GM19324 (cell line): Measurements from ENCODE around the gene SNRNP35.
"Not testable (repeated sequence)": the region's sequence is repeated elsewhere in the genome, so short reads cannot be mapped to it uniquely, and the experiment has no call there.

Source experiments
- ATAC-seq: cut with Tn5 transposase; IDR thresholded peaks from one replicate; pipeline ENCODE4 v1.9.1; 2021; ENCODE audit warnings: mild to moderate bottlenecking, moderate library complexity; ENCODE audit not compliant: unreplicated experiment, low FRiP score

Gene SNRNP35

DNA sequence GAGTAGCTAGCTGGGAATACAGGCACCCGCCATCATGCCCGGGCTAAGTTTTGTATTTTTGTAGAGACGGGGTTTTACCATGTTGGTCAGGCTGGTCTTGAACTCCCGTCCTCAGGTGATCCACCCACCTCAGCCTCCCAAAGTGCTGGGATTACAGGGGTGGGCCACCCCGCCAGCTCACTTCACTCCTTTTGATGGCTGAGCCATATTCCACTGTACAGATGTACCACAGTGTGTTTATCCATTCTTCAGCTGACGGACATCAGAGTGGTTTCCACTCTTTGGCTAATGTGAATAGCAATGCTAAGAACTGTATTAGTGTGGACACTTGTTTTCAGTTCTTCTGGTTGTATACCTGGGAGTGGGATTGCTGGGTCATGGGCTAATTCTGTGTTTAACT is 29.5 kb downstream of the SNRNP35 start:
- ATAC-seq: no peak

DNA sequence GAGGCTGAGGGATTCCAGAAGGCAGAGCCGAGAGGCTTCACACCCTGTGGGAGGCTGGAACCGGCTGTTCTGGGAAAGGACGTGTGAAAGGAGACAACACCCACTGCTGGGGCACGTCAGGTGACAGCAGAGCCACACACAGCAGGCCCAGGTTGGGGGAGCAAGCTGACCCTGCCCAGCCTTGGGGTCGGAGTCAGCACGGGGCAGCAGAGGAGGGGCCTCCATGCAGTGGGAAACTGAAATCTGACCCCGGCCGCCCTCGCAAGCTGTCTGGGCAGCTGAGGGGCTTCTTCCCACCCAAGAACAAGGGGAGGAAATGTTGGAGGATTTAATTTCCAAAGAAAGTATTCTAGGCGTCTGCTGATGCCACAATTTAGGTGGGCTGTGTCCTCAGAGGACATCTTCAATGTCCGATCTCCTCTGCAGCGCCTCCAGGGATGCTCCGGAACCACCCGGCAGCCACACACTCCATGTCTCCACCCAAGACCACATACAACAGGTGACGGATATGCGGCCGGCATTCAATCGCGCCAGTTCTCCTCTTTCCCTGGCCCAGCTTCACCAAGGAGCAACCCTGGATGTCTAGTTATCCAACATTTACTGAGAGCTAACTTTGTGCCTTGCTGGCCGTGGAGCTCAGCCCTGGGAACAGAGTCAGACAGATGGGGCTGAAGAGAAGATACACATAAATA is 30.7 kb downstream of the SNRNP35 start:
- no peak for ATAC-seq

DNA sequence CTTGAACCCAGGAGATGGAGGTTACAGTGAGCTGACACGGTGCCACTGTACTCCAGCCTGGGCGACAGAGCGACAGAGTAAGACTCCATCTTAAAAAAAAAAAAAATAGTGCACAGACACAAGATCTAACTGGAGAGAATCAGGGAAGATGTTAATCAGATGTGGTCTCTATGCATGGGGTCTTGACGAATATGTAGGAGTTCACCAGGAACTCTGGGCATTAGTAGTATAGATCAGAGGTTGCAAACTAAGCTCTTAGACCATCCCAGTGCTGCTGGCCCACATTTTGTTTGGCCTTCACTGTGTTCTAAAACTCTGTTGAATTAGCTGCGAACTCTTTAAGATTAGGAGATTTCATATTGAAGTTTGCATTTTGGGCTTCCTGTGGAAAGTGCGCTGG is 31.6 kb downstream of the SNRNP35 start:
- no peak for ATAC-seq

DNA sequence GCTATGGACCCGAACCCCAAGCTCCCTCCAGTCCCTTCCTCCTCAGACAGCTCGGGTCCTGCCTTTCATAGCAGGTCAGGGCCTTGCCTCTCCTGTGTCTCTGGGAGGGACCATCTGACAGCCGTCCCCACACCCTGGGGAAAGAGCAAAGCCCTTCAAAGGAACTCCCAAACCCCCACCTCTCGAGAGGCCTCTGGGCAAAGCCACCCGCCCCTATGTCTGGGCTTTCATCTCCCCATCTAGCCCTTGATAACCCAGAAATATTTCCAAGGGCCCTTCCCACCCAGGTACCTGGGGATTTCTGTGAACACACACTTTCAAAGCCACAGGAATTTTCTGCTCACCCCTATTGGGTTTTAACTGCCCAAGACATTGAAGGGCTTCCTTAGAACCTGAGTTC is 32.1 kb downstream of the SNRNP35 start:
- ATAC-seq: no peak

DNA sequence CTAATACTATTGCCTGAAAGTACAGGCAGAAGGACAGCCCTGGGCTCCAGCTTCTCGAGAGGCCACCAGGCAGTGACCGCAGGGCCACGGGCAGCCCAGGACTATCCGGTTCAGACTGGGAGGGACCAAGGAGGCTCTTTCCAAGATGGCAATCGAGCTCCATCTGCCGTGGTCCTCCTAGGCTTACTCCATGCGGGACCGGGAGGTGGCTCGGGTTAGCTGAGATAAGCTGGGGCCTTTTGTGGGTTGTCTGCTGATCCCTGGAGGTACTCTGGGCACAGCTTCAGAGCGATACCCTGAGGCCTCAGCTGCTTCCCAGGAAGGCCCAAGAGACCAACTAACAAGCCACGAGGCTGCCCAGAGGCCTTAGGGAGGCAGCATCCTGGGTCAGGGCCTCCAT is 33.1 kb downstream of the SNRNP35 start:
- ATAC-seq: no peak

DNA sequence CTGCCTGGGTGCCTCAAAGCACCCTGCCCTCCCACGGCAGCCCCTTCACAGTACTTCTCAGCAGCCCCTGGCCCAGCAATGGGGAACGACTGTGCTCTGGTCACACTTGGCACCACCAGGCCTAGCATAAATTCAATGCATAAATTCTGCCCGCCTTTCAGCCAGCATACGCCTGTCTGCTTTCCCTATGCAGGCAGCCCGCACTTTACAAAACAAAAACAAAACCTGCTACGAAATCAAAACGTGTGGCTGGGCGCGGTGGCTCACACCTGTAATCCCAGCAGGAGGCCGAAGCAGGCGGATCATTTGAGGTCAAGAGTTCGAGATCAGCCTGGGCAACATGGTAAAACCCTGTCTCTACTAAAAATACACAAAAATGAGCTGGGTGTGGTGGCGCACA is 33.5 kb downstream of the SNRNP35 start:
- ATAC-seq: no peak

DNA sequence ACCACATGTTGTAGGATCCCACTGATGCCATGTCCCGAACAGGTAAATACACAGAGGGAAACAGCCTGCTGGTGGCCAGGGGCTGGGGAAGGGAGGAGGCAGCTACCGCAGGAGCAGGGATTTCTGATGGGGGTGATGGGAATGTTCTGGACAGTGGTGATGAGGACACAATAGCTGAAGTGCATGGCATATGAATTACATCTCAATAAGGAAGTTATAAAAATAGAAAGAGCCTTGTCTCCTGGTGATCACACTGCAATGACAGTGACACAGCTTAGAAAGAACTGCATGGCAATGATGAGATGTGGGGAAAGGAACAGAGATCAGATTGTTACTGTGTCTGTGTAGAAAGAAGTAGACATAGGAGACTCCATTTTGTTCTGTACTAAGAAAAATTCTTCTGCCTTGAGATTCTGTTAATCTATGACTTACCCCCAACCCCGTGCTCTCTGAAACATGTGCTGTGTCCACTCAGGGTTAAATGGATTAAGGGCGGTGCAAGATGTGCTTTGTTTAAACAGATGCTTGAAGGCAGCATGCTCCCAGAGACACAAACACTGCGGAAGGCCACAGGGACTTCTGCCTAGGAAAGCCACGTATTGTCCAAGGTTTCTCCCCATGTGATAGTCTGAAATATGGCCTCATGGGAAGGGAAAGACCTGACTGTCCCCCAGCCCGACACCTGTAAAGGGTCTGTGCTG is 34.5 kb downstream of the SNRNP35 start:
- ATAC-seq: not testable (repeated sequence)

DNA sequence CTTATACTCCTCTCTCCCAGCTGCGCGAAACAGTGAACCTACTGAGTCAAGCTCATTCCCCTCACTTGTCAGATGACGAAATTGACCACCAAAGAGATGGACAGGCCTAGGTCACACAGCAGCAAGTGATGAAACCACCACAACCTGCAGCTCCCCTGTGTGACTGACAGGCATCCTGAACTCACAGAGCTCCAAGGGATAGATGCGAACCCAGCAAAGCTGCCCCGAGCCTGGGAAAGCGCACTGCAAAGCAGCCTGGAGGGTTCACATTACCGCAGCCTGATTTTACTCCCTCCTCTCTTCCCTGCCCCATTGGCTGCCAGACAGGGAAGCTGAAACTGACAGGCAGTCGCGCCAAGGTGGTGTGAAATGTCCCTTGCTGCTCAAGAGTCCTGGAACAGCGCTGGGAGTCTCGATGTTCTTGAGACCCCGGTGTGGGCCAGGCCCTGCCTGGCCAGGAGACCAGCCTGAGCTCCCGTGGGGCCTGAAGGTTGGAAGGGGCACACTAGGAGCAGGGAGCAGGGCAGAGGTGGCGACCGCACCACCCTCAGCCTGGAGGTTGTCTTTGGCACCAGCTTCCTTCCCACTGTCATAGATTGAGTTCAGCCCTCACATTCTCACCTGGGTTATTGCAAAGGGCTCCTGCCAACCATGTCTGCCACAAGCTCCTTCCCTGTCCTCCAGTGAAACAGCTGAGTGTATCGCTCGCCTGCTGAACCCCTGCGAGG is 36.3 kb downstream of the SNRNP35 start:
- ATAC-seq: no peak

DNA sequence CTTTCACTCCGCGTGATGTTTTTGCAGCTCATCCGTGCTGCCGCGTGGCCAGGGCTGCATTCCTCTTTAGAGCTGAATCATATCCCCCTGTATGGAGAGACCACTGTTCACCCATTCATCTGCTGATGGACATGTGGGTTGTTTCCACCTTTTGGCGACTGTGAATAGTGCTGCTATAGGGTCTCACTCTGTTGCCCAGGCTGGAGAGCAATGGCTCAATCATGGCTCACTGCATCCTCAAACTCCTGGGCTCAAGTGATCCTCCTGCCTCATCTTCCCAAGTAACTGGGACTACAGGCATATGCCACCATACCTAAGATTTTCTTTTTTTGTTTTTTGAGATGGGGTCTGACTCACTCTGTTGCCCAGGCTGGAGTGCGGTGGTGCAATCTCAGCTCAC is 39.1 kb downstream of the SNRNP35 start:
- no peak for ATAC-seq

DNA sequence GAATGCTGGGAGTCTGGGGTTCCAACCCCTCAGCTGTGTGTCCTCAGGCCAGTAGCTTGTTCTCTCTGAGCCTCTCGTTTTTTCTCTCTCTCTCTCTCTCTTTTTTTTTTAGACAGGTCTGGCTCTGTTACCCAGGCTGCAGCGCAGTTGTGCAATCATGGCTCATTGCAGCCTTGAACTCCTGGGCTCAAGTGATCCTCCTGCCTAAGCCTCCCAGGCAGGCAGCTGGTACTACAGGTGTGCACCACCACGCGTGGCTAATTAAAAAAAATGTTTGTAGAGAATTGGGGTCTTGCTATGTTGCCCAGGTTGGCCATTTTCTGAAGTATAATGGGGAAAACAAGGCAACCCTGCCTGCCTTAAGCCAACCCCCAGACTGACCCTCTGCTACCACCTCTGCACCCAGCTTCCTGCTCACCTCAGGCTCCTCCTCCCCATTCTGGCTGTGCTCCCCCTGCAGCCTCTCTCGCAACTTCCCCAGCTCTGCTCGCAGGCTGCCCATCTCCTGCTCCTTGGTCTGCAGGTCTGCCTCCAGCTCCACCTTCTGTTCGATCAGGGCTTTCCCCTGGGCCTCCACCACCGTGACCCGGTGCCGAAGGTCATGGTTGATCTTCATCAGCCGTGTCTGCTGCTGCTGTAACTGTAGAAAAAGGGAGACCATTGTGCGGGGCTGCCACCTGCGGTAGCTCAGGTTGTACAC is 40.3 kb downstream of the SNRNP35 start:
- no peak for ATAC-seq

DNA sequence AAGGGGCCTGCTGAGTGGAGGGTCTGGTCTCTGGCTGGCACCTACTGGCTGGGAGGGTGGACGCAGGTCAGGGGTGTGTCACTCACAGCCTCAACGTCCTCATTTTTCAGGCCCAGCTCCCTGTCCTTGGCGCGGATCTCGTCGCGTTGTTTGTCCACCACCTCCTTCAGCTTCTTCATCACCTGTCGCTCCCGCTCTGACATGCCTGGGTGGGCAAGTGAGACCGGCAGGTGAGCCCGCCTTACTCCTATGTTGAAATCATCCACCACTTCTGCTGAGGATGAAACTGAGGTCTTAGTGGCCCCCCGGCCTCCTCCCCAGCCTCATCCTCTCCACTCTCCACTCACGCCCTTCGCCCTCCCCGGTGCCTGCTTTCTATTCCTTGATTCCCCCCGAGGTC is 41.4 kb downstream of the SNRNP35 start:
- ATAC-seq: no peak

DNA sequence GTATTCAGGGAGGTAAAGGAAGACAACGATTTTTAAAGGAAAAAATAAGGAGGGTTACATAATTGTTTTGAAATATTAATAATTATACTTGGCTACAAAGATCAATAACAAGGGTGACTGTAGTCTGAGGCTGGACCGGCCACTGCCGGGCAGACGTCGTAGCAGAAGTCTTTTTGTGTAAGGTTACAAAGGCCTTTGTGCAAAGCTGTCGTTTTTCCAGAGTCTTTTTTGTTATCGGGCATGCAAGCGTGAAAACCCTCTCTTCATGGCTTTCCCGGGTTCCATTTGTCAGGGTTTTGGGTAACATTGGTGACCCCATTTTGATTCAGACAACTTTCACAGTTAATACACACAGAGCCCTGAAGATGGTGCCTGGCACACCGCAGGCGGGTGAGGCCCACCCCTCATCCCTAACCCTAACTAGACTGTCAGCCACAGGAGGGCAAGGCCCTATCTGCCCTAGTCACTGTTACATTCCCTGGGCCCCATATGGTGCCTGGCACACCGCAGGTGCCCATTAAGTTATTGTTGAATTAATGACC is 44.3 kb downstream of the SNRNP35 start:
- no peak for ATAC-seq

DNA sequence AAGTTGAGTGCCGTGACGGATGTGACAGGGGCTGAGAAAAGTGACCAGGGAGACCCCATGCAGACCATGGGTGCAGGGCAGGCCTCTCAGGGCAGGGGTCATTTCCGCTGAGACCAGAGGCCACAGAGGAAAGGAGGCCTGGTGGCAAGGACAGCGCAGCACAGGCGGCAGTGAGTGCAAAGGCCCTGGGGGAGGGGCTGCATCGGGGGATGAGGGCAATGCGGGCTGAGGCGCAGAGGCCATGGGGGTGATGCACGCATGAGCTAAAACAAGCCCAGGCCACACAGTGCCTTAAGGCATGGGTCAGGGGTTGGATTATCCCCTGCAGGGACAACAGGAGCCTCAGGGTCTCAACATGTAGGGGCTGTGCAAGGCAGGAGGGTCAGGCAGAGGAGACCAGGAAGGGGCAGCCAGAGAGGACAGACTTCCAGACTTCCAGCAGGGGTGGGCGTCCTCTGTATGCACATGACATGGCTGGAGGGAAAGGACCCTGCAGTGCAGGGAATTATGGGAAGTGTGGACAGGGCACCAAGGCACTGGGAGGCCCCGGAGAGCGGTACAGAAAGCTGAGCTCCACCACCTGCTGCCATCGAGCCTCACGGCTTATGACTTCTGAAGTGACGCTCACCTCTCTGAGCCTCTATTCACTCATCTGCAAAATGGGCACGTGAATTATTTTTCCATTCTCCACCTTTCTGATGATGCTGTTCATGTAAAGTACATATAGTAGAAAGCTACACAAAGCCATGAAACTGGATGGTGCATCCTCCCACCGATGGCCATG is 48.3 kb downstream of the SNRNP35 start:
- ATAC-seq: no peak

DNA sequence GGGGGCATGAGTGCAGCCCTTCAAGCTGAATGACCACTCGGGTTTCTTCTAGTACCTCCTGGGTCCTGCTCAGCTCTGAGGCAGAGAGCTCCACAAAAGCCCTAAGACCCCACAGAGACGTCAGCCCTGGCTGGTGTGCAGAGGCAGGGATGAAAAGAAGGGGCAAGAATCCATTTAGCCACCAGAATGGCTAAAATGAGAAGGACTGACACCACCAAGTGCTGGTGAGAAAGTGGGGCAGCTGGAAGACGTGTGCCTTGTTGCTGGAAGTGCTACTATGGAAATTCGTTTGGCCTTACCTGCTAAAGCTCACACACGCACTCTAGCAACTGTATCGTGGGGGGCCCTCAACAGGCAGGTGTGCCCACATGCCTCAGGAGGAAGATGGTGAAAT is 48.9 kb downstream of the SNRNP35 start:
- no peak for ATAC-seq

DNA sequence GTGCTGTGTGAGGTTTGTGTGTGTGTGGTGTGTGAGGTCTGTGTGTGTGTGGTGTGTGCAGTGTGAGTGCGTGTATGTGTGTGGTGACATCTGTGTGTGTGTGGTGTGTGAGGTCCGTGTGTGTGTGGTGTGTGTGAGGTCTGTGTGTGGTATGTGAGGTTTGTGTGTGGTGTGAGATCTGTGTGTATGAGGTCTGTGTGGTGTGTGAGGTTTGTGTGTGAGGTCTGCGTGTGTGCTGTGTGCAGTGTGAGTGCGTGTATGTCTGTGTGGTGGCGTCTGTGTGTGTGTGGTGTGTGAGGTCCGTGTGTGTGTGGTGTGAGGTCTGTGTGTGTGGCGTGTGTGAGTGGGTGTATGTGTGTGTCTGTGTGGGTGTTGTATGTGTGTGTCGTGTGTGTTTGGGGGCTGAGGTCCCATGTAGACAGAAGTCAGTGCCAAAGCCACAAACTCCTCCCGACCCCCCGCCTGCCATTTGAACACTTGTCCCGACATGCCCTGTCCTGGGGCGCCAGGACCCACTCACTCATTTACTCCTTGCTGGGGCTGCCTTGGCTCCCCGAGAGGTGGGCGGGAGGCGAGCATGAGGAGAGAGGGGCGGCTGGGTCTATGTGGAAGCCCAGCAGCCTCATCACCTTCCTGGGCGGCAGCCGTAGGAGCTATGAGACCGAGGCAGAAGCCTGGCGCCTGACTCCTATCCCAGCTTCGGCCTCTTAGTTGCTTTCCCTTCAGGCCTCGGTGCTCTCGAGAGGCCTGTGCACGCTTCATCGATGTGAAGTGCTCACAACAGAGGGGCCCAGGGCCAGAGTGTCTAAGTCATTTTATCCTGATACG is 55.1 kb downstream of the SNRNP35 start:
- no peak for ATAC-seq

DNA sequence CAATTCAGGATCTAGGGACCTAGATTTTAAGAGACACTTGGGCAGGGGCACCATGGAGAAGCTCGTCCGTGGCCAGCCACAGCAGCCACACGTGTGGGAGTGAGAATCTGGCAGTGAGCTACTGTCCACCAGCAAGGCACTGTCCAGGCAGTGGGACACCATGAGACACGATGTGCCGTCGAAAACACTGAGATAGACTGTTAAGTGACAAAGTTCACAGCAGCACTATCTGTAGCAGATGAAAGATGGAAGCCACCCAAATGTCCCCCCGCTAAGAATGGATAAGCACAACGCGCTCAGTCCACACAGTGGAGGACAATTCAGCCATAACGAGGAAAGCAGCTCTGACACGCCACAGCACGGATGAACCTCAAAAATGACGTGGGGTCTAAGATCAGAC is 55.9 kb downstream of the SNRNP35 start:
- ATAC-seq: no peak

DNA sequence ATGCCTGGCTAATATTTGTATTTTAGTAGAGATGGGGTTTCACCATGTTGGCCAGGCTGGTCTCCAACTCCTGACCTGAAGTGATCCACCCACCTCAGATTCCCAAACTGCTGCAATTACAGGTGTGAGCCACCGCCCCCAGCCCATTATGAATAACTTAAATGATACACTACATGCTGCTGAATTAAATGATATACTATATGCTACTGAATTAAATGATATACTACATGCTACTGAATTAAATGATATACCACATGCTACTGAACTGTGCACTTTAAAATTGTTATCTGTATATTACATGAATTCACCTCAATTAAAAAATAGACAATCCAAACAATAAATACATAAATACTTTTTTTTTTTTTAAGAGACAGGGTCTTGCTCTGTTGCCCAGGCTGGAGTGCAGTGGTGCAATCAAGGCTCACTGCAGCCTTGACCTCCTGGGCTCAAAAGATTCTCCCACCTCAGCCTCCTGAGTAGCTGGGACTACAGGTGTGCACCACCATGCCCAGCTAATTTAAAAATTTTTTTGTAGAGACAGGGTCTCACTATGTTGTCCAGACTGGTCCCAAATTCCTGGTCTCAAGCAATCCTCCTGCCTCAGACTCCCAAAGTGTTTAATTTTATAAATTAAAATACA is 56.8 kb downstream of the SNRNP35 start:
- ATAC-seq: not testable (repeated sequence)

DNA sequence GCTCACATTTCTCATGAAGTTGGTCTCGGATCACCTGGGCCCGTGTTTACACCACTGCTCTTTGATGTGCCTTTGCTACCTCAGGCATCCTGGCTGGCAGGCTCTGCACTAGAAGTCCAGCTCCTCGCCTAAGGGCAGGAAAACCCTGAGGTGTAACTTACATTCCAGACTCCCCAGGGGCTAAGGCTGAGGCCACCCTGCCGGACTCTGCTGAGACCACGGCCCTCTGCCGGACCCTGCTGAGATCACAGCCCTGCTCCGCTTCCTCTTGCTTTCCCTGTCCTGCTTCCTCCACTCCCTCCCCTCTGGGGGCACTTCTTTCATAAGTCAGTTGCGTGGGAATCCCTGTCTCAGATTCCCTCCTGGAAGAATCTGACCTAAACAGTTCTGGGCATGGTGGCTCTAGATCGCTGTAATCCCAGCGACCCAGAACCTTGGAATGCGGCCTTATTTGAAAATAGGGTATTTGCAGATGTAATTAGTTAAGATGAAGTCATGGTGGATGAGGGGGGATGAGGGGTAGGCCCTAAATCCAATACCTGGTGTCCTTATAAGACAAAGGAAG is 58.4 kb downstream of the SNRNP35 start:
- ATAC-seq: no peak
